ENCODE results near the gene FAAP20.

The FAAP20 gene

GRCh38 chr1:2231532-2232254, 37.1 kb upstream of the FAAP20 start:
- TF ChIP-seq POU6F1 (CRISPR knock-in tag; IDR thresholded peaks at IDR 0.05; ENCODE audit: borderline replicate concordance, low read depth) (no peak), ZFP30 (CRISPR knock-in tag; IDR thresholded peaks at IDR 0.05) (no peak), ZNF70 (CRISPR knock-in tag; IDR thresholded peaks at IDR 0.05) (no peak), ARNTL (CRISPR knock-in tag; IDR thresholded peaks at IDR 0.05; ENCODE audit: borderline replicate concordance, low read depth) (no peak), OSR1 (CRISPR knock-in tag; IDR thresholded peaks at IDR 0.05) (no peak), GLIS3 (CRISPR knock-in tag; IDR thresholded peaks at IDR 0.05) (no peak), ZNF565 (CRISPR knock-in tag; conservative IDR thresholded peaks at IDR 0.05; ENCODE audit: low read depth) (no peak), TCF4 (CRISPR knock-in tag; IDR thresholded peaks at IDR 0.05; ENCODE audit: borderline replicate concordance) (no peak), TSHZ2 (CRISPR knock-in tag; IDR thresholded peaks at IDR 0.05) (no peak), PATZ1 (CRISPR knock-in tag; IDR thresholded peaks at IDR 0.05; ENCODE audit: borderline replicate concordance) (no peak), ESRRG (CRISPR knock-in tag; IDR thresholded peaks at IDR 0.05) (no peak)
- peak; percentile 11 for ATAC-seq

GRCh38 chr1:2230781-2231531, 36.4 kb upstream of the FAAP20 start:
- no peak; the same call in 2 of the 3 replicates for ATAC-seq
- TF ChIP-seq ZC3H10 (CRISPR knock-in tag; IDR thresholded peaks at IDR 0.05) (no peak), SNAI2 (CRISPR knock-in tag; IDR thresholded peaks at IDR 0.05) (no peak), RARB (CRISPR knock-in tag; IDR thresholded peaks at IDR 0.05) (no peak), ARNTL (CRISPR knock-in tag; IDR thresholded peaks at IDR 0.05; ENCODE audit: borderline replicate concordance, low read depth) (no peak), ISL1 (CRISPR knock-in tag; IDR thresholded peaks at IDR 0.05) (no peak), CREB5 (CRISPR knock-in tag; IDR thresholded peaks at IDR 0.05; ENCODE audit: low read depth) (no peak), ZNF8 (CRISPR knock-in tag; IDR thresholded peaks at IDR 0.05) (no peak), TCF4 (CRISPR knock-in tag; IDR thresholded peaks at IDR 0.05; ENCODE audit: borderline replicate concordance) (no peak), ZFP30 (CRISPR knock-in tag; IDR thresholded peaks at IDR 0.05) (no peak), TSHZ2 (CRISPR knock-in tag; IDR thresholded peaks at IDR 0.05) (no peak), CSRNP3 (CRISPR knock-in tag; IDR thresholded peaks at IDR 0.05) (no peak), TOX (CRISPR knock-in tag; IDR thresholded peaks at IDR 0.05; ENCODE audit: borderline replicate concordance) (no peak), ZNF70 (CRISPR knock-in tag; IDR thresholded peaks at IDR 0.05) (no peak), ESRRG (CRISPR knock-in tag; IDR thresholded peaks at IDR 0.05) (no peak), POU6F1 (CRISPR knock-in tag; IDR thresholded peaks at IDR 0.05; ENCODE audit: borderline replicate concordance, low read depth) (no peak), ZNF565 (CRISPR knock-in tag; conservative IDR thresholded peaks at IDR 0.05; ENCODE audit: low read depth) (no peak), CSDC2 (CRISPR knock-in tag; IDR thresholded peaks at IDR 0.05) (no peak), PPARA (CRISPR knock-in tag; IDR thresholded peaks at IDR 0.05; ENCODE audit: borderline replicate concordance) (no peak)

Data from SK-N-SH treated with all-trans-retinoic acid at 6 μM for 48 hours (cell line).